PC-9 (cell line): Measurements from ENCODE around the gene KISS1. TPM values are rescaled to one million over a fixed set of nuclear protein-coding genes. Genes with fewer than 3 reads are reported as not detected.
A peak's percentile ranks its signal among the peaks of the same experiment; 100 is the strongest.

Experiments used
- BruUV-seq: library from RNA; stranded (reverse); fragments of 400-500 nt; replicated peaks from 2 replicates; lab custom pipeline; 2021; lab: Mats Ljungman, UMichigan
- CTCF ChIA-PET: fragments of 300-600 bp; sonication (Branson Sonifier 250); formaldehyde crosslinking; loops from one replicate; lab custom pipeline; 2022; ENCODE audit warnings: antibody characterized with exemption; lab: Charles Lee
- POLR2A ChIA-PET: fragments of 300-600 bp; sonication (Branson Sonifier 250); formaldehyde crosslinking; loops from one replicate; lab custom pipeline; 2022; ENCODE audit warnings: antibody characterized with exemption; ENCODE audit not compliant: unreplicated experiment; lab: Charles Lee
- DNase-seq, 2 experiments: peaks; one replicate each; pipeline versions ENCODE4 v3.0.0 to v3.0.0-alpha.2; 2015 to 2022; ENCODE audit warnings: mixed read lengths in 1 of 2
- H2AFZ ChIP-seq: fragments of 200-600 bp; sonication (generic); 2 replicates; pipeline ENCODE4 v1.8.1; 2017; ENCODE audit warnings: antibody characterized with exemption
- H3F3A ChIP-seq: fragments of 200-600 bp; sonication (generic); 2 replicates; pipeline ENCODE4 v1.8.1; 2017; ENCODE audit warnings: antibody characterized with exemption, mild to moderate bottlenecking, low read depth; ENCODE audit not compliant: insufficient read depth
- H3K27ac ChIP-seq: fragments of 200-600 bp; sonication (generic); 2 replicates; pipeline ENCODE4 v1.6.1; 2016; ENCODE audit warnings: mixed run types
- H3K27me3 ChIP-seq: fragments of 200-600 bp; sonication (generic); 2 replicates; pipeline ENCODE4 v1.6.1; 2016; ENCODE audit warnings: low read depth, mixed run types; ENCODE audit not compliant: insufficient read depth
- H3K36me3 ChIP-seq: fragments of 200-600 bp; sonication (generic); 2 replicates; pipeline ENCODE4 v1.6.1; 2016; ENCODE audit warnings: low read depth, mixed run types
- H3K4me1 ChIP-seq: fragments of 200-600 bp; sonication (generic); replicated peaks from 2 replicates; pipeline ENCODE4 v1.6.1; 2016; ENCODE audit warnings: mixed run types; ENCODE audit not compliant: insufficient read depth
- H3K4me2 ChIP-seq: fragments of 200-600 bp; sonication (generic); 2 replicates; pipeline ENCODE4 v1.6.1; 2017; ENCODE audit warnings: mixed run types
- H3K4me3 ChIP-seq: fragments of 200-600 bp; sonication (generic); 2 replicates; pipeline ENCODE4 v1.6.1; 2016; ENCODE audit warnings: mixed run types
- H3K79me2 ChIP-seq: fragments of 200-600 bp; sonication (generic); 2 replicates; pipeline ENCODE4 v1.6.1; 2017; ENCODE audit warnings: low read depth, mixed run types
- H3K9me2 ChIP-seq: fragments of 200-600 bp; sonication (generic); 2 replicates; pipeline ENCODE4 v1.8.1; 2017; ENCODE audit warnings: mild to moderate bottlenecking; ENCODE audit not compliant: insufficient read depth
- H3K9me3 ChIP-seq: fragments of 200-600 bp; sonication (generic); 2 replicates; pipeline ENCODE4 v1.8.1; 2016; ENCODE audit warnings: low read depth; ENCODE audit not compliant: insufficient read depth
- H4K20me1 ChIP-seq: fragments of 200-600 bp; sonication (generic); 2 replicates; pipeline ENCODE4 v1.8.1; 2017; ENCODE audit not compliant: insufficient read depth
- EZH2 ChIP-seq: fragments of 200-600 bp; sonication (generic); IDR thresholded peaks from 2 replicates; pipeline ENCODE4 v1.8.0; 2017; ENCODE audit warnings: antibody characterized with exemption, low read depth
- intact Hi-C: fragments of 100-400 bp; cut with micrococcal nuclease; formaldehyde crosslinking; loops from one replicate; pipeline ENCODE4 v1.10.0; 2022; ENCODE audit not compliant: unreplicated experiment
- total RNA-seq: library from RNA; stranded (reverse); gene quantifications from 2 replicates; pipeline ENCODE4 v1.2.3, GENCODE V29; 2021
- TF ChIP-seq, protein P1 (sequence below): fragments of 200-600 bp; sonication (generic); conservative IDR thresholded peaks from 2 replicates; pipeline ENCODE4 v1.6.1; 2017; ENCODE audit warnings: mixed run types, antibody characterized with exemption, mild to moderate bottlenecking, moderate library complexity

KISS1 gene
- total RNA-seq, 1 experiment from 2014 or later = 5.2 TPM

DNA sequence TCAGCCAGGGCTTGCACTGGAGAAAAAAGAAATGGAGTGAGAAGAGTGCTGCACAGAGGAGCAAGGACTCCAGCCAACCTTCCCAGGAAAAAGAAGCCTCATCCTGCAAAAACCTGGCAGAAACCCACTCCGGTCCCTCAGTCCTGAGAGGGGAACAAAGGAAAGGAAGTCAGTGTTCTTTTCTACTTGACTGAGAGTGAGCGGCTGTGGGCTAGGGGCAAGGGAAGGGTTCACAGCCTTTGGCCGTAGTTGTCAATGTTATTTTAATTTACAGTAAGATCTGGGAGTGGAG is 26.4 kb upstream of the KISS1 start:
- no peak overlapping the region for H2AFZ ChIP-seq
- peaks cover 28% of the 10 kb centered on the region for H3K4me1 ChIP-seq
- H3K4me2 ChIP-seq = no peak overlapping the region
- ChIA-PET POLR2A (no interaction called here), CTCF (no interaction called here)
- no peaks in the 10 kb centered on the region for H3K9me3 ChIP-seq
- TF ChIP-seq, protein P1, sequence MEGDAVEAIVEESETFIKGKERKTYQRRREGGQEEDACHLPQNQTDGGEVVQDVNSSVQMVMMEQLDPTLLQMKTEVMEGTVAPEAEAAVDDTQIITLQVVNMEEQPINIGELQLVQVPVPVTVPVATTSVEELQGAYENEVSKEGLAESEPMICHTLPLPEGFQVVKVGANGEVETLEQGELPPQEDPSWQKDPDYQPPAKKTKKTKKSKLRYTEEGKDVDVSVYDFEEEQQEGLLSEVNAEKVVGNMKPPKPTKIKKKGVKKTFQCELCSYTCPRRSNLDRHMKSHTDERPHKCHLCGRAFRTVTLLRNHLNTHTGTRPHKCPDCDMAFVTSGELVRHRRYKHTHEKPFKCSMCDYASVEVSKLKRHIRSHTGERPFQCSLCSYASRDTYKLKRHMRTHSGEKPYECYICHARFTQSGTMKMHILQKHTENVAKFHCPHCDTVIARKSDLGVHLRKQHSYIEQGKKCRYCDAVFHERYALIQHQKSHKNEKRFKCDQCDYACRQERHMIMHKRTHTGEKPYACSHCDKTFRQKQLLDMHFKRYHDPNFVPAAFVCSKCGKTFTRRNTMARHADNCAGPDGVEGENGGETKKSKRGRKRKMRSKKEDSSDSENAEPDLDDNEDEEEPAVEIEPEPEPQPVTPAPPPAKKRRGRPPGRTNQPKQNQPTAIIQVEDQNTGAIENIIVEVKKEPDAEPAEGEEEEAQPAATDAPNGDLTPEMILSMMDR = no peak
- no peak for TF ChIP-seq EZH2
- BruUV-seq = no TSS peak
- no peak for DNase-seq
- peaks cover 24% of the 10 kb centered on the region for H3K36me3 ChIP-seq
- no peak overlapping the region for H3K27ac ChIP-seq
- intact Hi-C loops = no loop called here
- H3K27me3 ChIP-seq = no peaks in the 10 kb centered on the region
- 0 out of 2 replicates have a peak, but pooled peaks cover 13% of the 10 kb centered on the region for H3K79me2 ChIP-seq
- H4K20me1 ChIP-seq = no peaks in the 10 kb centered on the region
- peaks cover 59% of the 10 kb centered on the region for H3F3A ChIP-seq
- H3K9me2 ChIP-seq = no peaks in the 10 kb centered on the region
- no peak overlapping the region for H3K4me3 ChIP-seq

DNA sequence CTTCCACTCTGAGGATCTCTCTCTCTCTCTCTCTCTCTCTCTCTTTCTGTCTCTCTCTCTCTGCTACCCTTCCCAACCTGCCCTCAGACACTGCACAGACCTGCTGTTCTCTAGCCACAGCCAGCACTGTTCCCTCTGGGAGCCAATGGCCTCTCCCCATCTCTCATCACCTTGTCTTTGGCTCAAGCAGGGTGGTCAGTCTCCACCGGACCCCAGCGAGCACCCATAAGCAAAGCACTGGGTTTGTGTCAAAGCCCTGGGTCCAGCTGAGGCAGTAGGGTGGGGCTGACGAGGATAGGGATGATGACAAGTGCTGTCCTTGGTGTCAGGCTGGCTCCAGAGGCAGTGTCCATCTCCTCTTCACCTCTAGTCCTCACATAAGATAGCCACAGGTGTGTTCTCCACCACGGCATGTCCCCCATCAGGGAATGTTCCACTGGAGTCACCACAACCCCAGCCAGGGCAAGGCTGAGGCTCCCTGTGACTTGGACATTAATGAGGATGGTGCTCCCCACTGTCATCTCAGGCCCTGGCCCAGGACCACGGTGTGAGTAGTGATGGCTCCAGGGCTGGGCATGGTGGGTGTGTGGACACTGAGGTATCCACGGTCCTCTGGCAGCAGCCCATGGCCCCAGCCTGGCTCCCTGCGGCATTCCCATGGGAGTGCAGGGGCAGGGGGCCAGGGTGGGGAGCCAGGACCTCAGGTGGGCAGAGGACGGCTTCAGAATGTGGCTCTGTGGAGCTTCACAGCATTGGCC is 25.9 kb upstream of the KISS1 start:
- ChIA-PET POLR2A (no interaction called here), CTCF (no interaction called here)
- H3K9me2 ChIP-seq = no peaks in the 10 kb centered on the region
- no peaks in the 10 kb centered on the region for H3K27me3 ChIP-seq
- H2AFZ ChIP-seq = no peak overlapping the region
- TF ChIP-seq, protein P1 = no peak
- no peak for TF ChIP-seq EZH2
- H3K4me3 ChIP-seq = no peak overlapping the region
- intact Hi-C loops = no loop called here
- H3K79me2 ChIP-seq = 0 out of 2 replicates have a peak, but pooled peaks cover 13% of the 10 kb centered on the region
- peaks cover 23% of the 10 kb centered on the region for H3K4me1 ChIP-seq
- DNase-seq = no peak
- H3K36me3 ChIP-seq = peaks cover 24% of the 10 kb centered on the region
- no peaks in the 10 kb centered on the region for H3K9me3 ChIP-seq
- H4K20me1 ChIP-seq = no peaks in the 10 kb centered on the region
- H3F3A ChIP-seq = peaks cover 57% of the 10 kb centered on the region
- no peak overlapping the region for H3K4me2 ChIP-seq
- BruUV-seq = TSS peak; percentile 21
- no peak overlapping the region for H3K27ac ChIP-seq

DNA sequence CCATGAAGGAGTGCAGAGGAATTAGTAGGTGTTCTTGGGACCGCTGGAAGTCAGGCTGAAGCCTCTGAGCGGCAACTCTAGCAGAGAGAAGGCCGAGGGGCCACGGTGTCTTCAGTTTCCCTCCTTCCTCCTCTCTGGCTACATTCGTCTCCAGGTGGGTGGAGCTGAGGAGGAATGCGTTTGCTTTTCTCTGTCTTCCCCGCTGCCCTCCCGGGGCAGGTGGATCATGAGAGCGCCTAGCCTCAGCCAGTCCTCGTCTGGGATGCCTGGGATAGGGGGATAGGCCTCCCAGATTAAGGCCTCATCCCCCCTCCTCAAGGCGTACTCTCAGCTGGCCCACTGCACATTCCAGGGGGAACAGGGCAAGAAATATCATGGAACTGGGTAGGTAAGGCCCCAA is 25.0 kb upstream of the KISS1 start:
- BruUV-seq = no TSS peak

More for the DNA sequence above, 25.0 kb upstream of the KISS1 start:
- DNase-seq = no peak
- Histone ChIP-seq H3K79me2 (0 out of 2 replicates have a peak, but pooled peaks cover 13% of the 10 kb centered on the region), H3K27me3 (no peaks in the 10 kb centered on the region), H3K27ac (no peak overlapping the region), H3K4me2 (no peak overlapping the region), H3K9me2 (no peaks in the 10 kb centered on the region), H3K4me1 (peaks cover 14% of the 10 kb centered on the region), H3K36me3 (peaks cover 24% of the 10 kb centered on the region), H3F3A (peaks cover 54% of the 10 kb centered on the region; the same call in 1 of the 2 replicates), H4K20me1 (no peaks in the 10 kb centered on the region), H3K9me3 (no peaks in the 10 kb centered on the region), H2AFZ (no peak overlapping the region), H3K4me3 (no peak overlapping the region)
- intact Hi-C loops = no loop called here
- ChIA-PET CTCF (no interaction called here), POLR2A (no interaction called here)
- no peak for TF ChIP-seq EZH2
- TF ChIP-seq, protein P1 = no peak
